VCaP (cell line): ENCODE measurements around the gene KIF5A.

ENCODE experiments used
- H3K27ac ChIP-seq: fragments of 450-650 bp; 2 replicates; pipeline ENCODE4 v1.5.1; 2017
- CTCF ChIP-seq: fragments of 450-650 bp; conservative IDR thresholded peaks from 2 replicates; pipeline ENCODE4 v1.5.1; 2017; ENCODE audit warnings: mild to moderate bottlenecking, moderate library complexity

Gene KIF5A

GRCh38 chr12:57605811-57606311, 56.0 kb downstream of the KIF5A start:
- TF ChIP-seq CTCF, result no peak
- peak overlapping the region; percentile 93 for H3K27ac ChIP-seq

GRCh38 chr12:57606399-57606798, 56.6 kb downstream of the KIF5A start:
- no peak overlapping the region for H3K27ac ChIP-seq
- TF ChIP-seq CTCF, result no peak

- TF ChIP-seq CTCF, result no peak
Observed at GRCh38 chr12:57606821-57607220, 57.0 kb downstream of the KIF5A start.

GRCh38 chr12:57607958-57608663, 58.3 kb downstream of the KIF5A start:
- H3K27ac ChIP-seq, result no peak overlapping the region
- no peak for TF ChIP-seq CTCF

More at GRCh38 chr12:57606821-57607220, 57.0 kb downstream of the KIF5A start:
- no peak overlapping the region for H3K27ac ChIP-seq

GRCh38 chr12:57609101-57609780, 59.4 kb downstream of the KIF5A start:
- no peak for TF ChIP-seq CTCF
- H3K27ac ChIP-seq, result no peak overlapping the region

GRCh38 chr12:57609781-57610553, 60.1 kb downstream of the KIF5A start:
- TF ChIP-seq CTCF, result no peak
- H3K27ac ChIP-seq, result no peak overlapping the region

GRCh38 chr12:57610554-57611107, 60.8 kb downstream of the KIF5A start:
- TF ChIP-seq CTCF, result no peak
- H3K27ac ChIP-seq, result peak overlapping the region; percentile 79; the same call in 1 of the 2 replicates
